ENCODE results near the gene DDX42.
A peak's percentile ranks its signal among the peaks of the same experiment; 100 is the strongest.

DDX42 gene

GRCh38 chr17:63824362-63824761 is 50.4 kb downstream of the DDX42 start:
- H3K4me3 ChIP-seq (ENCODE audit: low read length) = no peak overlapping the region
- TF ChIP-seq ZNF274 (IDR thresholded peaks at IDR 0.05; ENCODE audit: low read depth, low read length) = no peak

- TF ChIP-seq ZNF274 (IDR thresholded peaks at IDR 0.05; ENCODE audit: low read depth, low read length) = no peak
- H3K4me3 ChIP-seq (ENCODE audit: low read length) = peak overlapping the region; percentile 78
Measured at GRCh38 chr17:63826468-63827001, 52.6 kb downstream of the DDX42 start.

GRCh38 chr17:63827002-63827800 is 53.2 kb downstream of the DDX42 start, which contains the start of the genes FTSJ3 and PSMC5:
Gene FTSJ3, minus strand, starts transcription at chr17:63827663. Its CDS starts 761 bp downstream, at chr17:63826902.
Gene PSMC5, plus strand, starts transcription at chr17:63827431. Its CDS starts 60 bp downstream, at chr17:63827491.
- TF ChIP-seq ZNF274 (IDR thresholded peaks at IDR 0.05; ENCODE audit: low read depth, low read length) = no peak
- peak within 1 kb of the TSS; percentile 78 for H3K4me3 ChIP-seq (ENCODE audit: low read length)

DNA sequence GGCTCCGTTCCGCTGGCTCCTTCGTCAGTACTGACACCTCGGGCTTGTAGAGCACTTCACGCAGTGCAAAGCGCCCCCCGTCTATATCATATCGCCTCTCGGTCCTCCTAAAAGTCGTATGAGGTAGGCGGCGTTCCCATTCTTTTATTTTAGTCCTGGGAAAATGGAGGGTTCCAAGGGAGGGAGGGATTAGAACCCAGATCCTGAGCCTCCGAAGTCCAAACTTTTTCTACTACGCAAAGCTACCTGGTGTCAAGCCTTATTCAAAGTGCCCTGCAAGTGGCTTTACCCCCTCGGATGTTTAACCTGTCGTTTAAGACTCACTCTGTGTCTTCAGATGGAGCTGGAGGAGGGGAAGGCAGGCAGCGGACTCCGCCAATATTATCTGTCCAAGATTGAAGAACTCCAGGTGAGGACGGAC is 53.8 kb downstream of the DDX42 start:
- no peak for TF ChIP-seq ZNF274 (IDR thresholded peaks at IDR 0.05; ENCODE audit: low read depth, low read length)
- H3K4me3 ChIP-seq (ENCODE audit: low read length) = peak overlapping the region; percentile 78

GRCh38 chr17:63828936-63829335 is 55.0 kb downstream of the DDX42 start:
- H3K4me3 ChIP-seq (ENCODE audit: low read length) = no peak overlapping the region
- no peak for TF ChIP-seq ZNF274 (IDR thresholded peaks at IDR 0.05; ENCODE audit: low read depth, low read length)

DNA sequence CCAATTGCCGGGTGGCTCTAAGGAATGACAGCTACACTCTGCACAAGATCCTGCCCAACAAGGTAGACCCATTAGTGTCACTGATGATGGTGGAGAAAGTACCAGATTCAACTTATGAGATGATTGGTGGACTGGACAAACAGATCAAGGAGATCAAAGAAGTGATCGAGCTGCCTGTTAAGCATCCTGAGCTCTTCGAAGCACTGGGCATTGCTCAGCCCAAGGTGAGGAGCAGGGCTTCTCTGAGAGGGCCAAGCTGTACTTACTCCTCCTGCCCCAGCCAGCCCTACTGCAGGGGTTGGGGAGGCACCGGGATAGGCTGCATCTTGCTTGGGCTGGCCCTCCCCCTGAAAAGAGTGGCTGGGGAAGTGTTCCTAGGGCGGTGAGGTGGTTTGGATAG is 56.3 kb downstream of the DDX42 start:
- H3K4me3 ChIP-seq (ENCODE audit: low read length) = no peak overlapping the region
- no peak for TF ChIP-seq ZNF274 (IDR thresholded peaks at IDR 0.05; ENCODE audit: low read depth, low read length)

DNA sequence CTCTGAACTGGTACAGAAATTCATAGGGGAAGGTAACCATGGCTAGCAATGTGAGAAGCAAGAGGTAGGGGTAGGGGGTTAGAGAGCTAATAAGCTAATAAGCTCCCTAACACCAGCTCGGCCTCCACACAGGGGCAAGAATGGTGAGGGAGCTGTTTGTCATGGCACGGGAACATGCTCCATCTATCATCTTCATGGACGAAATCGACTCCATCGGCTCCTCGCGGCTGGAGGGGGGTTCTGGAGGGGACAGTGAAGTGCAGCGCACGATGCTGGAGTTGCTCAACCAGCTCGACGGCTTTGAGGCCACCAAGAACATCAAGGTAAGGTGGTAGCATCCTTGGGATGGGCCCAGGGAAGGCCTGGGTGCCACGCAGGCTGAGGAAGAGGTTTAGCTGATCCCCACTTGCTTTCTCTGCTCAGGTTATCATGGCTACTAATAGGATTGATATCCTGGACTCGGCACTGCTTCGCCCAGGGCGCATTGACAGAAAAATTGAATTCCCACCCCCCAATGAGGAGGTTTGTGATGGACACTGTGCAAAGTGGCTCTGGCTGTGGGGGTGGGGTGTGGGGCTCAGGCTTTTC is 57.0 kb downstream of the DDX42 start:
- TF ChIP-seq ZNF274 (IDR thresholded peaks at IDR 0.05; ENCODE audit: low read depth, low read length) = no peak
- H3K4me3 ChIP-seq (ENCODE audit: low read length) = no peak overlapping the region

- H3K4me3 ChIP-seq (ENCODE audit: low read length) = no peak overlapping the region
- no peak for TF ChIP-seq ZNF274 (IDR thresholded peaks at IDR 0.05; ENCODE audit: low read depth, low read length)
Measured at GRCh38 chr17:63831505-63831904, 57.5 kb downstream of the DDX42 start.

GRCh38 chr17:63832014-63832413 is 58.0 kb downstream of the DDX42 start:
- TF ChIP-seq ZNF274 (IDR thresholded peaks at IDR 0.05; ENCODE audit: low read depth, low read length) = no peak
- no peak overlapping the region for H3K4me3 ChIP-seq (ENCODE audit: low read length)

GRCh38 chr17:63832455-63832854 is 58.5 kb downstream of the DDX42 start:
- TF ChIP-seq ZNF274 (IDR thresholded peaks at IDR 0.05; ENCODE audit: low read depth, low read length) = no peak
- no peak overlapping the region for H3K4me3 ChIP-seq (ENCODE audit: low read length)

GRCh38 chr17:63833026-63833740 is 59.2 kb downstream of the DDX42 start:
- H3K4me3 ChIP-seq (ENCODE audit: low read length) = no peak overlapping the region
- TF ChIP-seq ZNF274 (IDR thresholded peaks at IDR 0.05; ENCODE audit: low read depth, low read length) = no peak

GRCh38 chr17:63833741-63834373 is 59.9 kb downstream of the DDX42 start:
- no peak for TF ChIP-seq ZNF274 (IDR thresholded peaks at IDR 0.05; ENCODE audit: low read depth, low read length)
- H3K4me3 ChIP-seq (ENCODE audit: low read length) = no peak overlapping the region

DNA sequence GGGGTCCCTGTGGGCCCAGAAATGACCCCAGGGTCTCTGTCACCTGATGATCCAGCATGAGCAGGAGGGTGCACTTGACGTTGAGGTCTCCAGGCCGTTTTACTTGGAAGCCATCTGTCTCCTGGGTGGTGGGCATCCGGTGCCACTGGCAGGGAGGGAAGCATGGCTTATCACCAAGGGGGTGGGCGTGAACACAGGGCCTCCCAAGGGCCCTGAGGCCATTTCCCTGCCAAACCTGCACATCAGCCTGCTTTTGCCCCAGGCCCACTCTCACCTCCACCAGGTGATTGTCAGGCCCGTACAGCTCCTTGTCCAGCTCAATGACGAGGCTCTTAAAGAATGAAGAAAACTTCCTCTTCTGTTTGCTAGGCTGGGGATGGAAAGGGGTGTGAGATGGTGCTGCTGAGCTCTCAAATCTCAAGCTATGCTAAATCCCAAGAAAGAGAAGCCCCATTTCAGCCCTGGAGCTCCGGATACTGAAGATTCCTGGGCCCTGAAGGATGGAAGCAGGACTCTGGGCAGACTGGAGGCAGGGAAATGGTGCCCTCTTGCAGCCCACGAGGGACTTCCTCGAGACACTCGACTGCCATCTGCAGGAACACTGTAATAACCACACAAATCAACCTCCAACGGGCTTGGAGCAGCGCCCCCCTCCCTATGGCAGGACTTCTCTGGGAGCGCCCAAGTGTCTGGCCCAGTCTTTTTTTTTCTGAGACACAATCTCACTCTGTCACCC is 60.6 kb downstream of the DDX42 start:
- H3K4me3 ChIP-seq (ENCODE audit: low read length) = no peak overlapping the region
- TF ChIP-seq ZNF274 (IDR thresholded peaks at IDR 0.05; ENCODE audit: low read depth, low read length) = no peak
